ENCODE results near the gene BIRC3. TPM values are rescaled to one million over a fixed set of nuclear protein-coding genes. Genes with fewer than 3 reads are reported as not detected.

Gene BIRC3
- total and polyA plus RNA-seq, 2 experiments from 2014 or later = 11.5 to 11.6 TPM

- Histone ChIP-seq H3K9me2 (replicated peaks; ENCODE audit: insufficient read depth) (no peaks in the 10 kb centered on the region), H3K36me3 (replicated peaks; ENCODE audit: insufficient read depth, low read depth) (no peaks in the 10 kb centered on the region), H3K4me2 (no peak overlapping the region), H2AFZ (no peak overlapping the region), H3K4me1 (ENCODE audit: insufficient read depth) (peaks cover 21% of the 10 kb centered on the region), H3K79me2 (no peaks in the 10 kb centered on the region), H3K4me3 (no peak overlapping the region), H3K9me3 (ENCODE audit: low read depth) (no peaks in the 10 kb centered on the region), H3K27me3 (no peaks in the 10 kb centered on the region), H4K20me1 (ENCODE audit: insufficient read depth, poor library complexity, severe bottlenecking) (no peaks in the 10 kb centered on the region), H3K27ac (no peak overlapping the region)
- TF ChIP-seq EZH2phosphoT487 (IDR thresholded peaks at IDR 0.05; ENCODE audit: low read depth, severe bottlenecking, unreplicated experiment) (no peak), EZH2 (IDR thresholded peaks at IDR 0.05; ENCODE audit: borderline replicate concordance) (no peak), CTCF (IDR thresholded peaks at IDR 0.05; ENCODE audit: poor library complexity) (no peak)
- 88% methylated on average over 3 of the region's 3 CpGs for WGBS (ENCODE audit: low lambda C conversion rate, missing lambda C conversion rate)
- no peak for DNase-seq (ENCODE audit: low spot score)
Measured at GRCh38 chr11:102274628-102275027, 42.7 kb upstream of the BIRC3 start.

GRCh38 chr11:102276362-102276761 is 40.9 kb upstream of the BIRC3 start:
- H2AFZ ChIP-seq = no peak overlapping the region
- H3K27me3 ChIP-seq = no peaks in the 10 kb centered on the region
- no peaks in the 10 kb centered on the region for H3K9me2 ChIP-seq (replicated peaks; ENCODE audit: insufficient read depth)
- H3K4me2 ChIP-seq = no peak overlapping the region
- H4K20me1 ChIP-seq (ENCODE audit: insufficient read depth, poor library complexity, severe bottlenecking) = no peaks in the 10 kb centered on the region
- TF ChIP-seq EZH2phosphoT487 (IDR thresholded peaks at IDR 0.05; ENCODE audit: low read depth, severe bottlenecking, unreplicated experiment) = no peak
- no peak for TF ChIP-seq EZH2 (IDR thresholded peaks at IDR 0.05; ENCODE audit: borderline replicate concordance)
- no peak for TF ChIP-seq CTCF (IDR thresholded peaks at IDR 0.05; ENCODE audit: poor library complexity)
- no peak overlapping the region for H3K4me3 ChIP-seq
- H3K27ac ChIP-seq = peak overlapping the region; percentile 21
- DNase-seq (ENCODE audit: low spot score) = peak; percentile 19
- H3K36me3 ChIP-seq (replicated peaks; ENCODE audit: insufficient read depth, low read depth) = no peaks in the 10 kb centered on the region
- WGBS (ENCODE audit: low lambda C conversion rate, missing lambda C conversion rate) = 68% methylated on average over 4 of the region's 4 CpGs
- H3K4me1 ChIP-seq (ENCODE audit: insufficient read depth) = peaks cover 27% of the 10 kb centered on the region
- H3K79me2 ChIP-seq = no peaks in the 10 kb centered on the region
- no peaks in the 10 kb centered on the region for H3K9me3 ChIP-seq (ENCODE audit: low read depth)

GRCh38 chr11:102276783-102277182 is 40.5 kb upstream of the BIRC3 start:
- peaks cover 27% of the 10 kb centered on the region for H3K4me1 ChIP-seq (ENCODE audit: insufficient read depth)
- no peaks in the 10 kb centered on the region for H4K20me1 ChIP-seq (ENCODE audit: insufficient read depth, poor library complexity, severe bottlenecking)
- H3K27me3 ChIP-seq = no peaks in the 10 kb centered on the region
- no peak overlapping the region for H2AFZ ChIP-seq
- no peak overlapping the region for H3K4me2 ChIP-seq
- 51% methylated on average over 3 of the region's 3 CpGs for WGBS (ENCODE audit: low lambda C conversion rate, missing lambda C conversion rate)
- H3K27ac ChIP-seq = peak overlapping the region; percentile 21
- H3K79me2 ChIP-seq = no peaks in the 10 kb centered on the region
- H3K9me2 ChIP-seq (replicated peaks; ENCODE audit: insufficient read depth) = no peaks in the 10 kb centered on the region
- H3K4me3 ChIP-seq = no peak overlapping the region
- no peaks in the 10 kb centered on the region for H3K9me3 ChIP-seq (ENCODE audit: low read depth)
- no peaks in the 10 kb centered on the region for H3K36me3 ChIP-seq (replicated peaks; ENCODE audit: insufficient read depth, low read depth)
- no peak for DNase-seq (ENCODE audit: low spot score)
- TF ChIP-seq EZH2phosphoT487 (IDR thresholded peaks at IDR 0.05; ENCODE audit: low read depth, severe bottlenecking, unreplicated experiment) (no peak), CTCF (IDR thresholded peaks at IDR 0.05; ENCODE audit: poor library complexity) (no peak), EZH2 (IDR thresholded peaks at IDR 0.05; ENCODE audit: borderline replicate concordance) (no peak)
